HG02840 (cell line): Measurements from ENCODE around the gene AIF1L.

ENCODE experiments used
- ATAC-seq: cut with Tn5 transposase; IDR thresholded peaks from one replicate; pipeline ENCODE4 v1.9.1; 2021; ENCODE audit warnings: mild to moderate bottlenecking, moderate library complexity, moderate number of reproducible peaks; ENCODE audit not compliant: unreplicated experiment, low FRiP score

AIF1L gene

GRCh38 chr9:131117121-131117761 lies 20.9 kb downstream of the AIF1L start:
- no peak for ATAC-seq

GRCh38 chr9:131117762-131118145 lies 21.4 kb downstream of the AIF1L start:
- no peak for ATAC-seq

GRCh38 chr9:131119600-131119999 lies 23.3 kb downstream of the AIF1L start:
- no peak for ATAC-seq

GRCh38 chr9:131120620-131121228 lies 24.4 kb downstream of the AIF1L start:
- no peak for ATAC-seq

- ATAC-seq: no peak
These were observed 25.0 kb downstream of the AIF1L start for GRCh38 chr9:131121346-131121745.

- ATAC-seq: no peak
These were observed 25.8 kb downstream of the AIF1L start for GRCh38 chr9:131122158-131122557.

- ATAC-seq: no peak
These were observed 28.6 kb downstream of the AIF1L start for GRCh38 chr9:131125038-131125287.

GRCh38 chr9:131125288-131126058 lies 29.1 kb downstream of the AIF1L start, which contains the start of gene NUP214:
Gene NUP214 (plus strand): TSS chr9:131125586. CDS start chr9:131125705, 119 bp downstream.
- peak; percentile 94 for ATAC-seq

GRCh38 chr9:131126059-131126426 lies 29.7 kb downstream of the AIF1L start:
- ATAC-seq: no peak

- no peak for ATAC-seq
These were observed 32.9 kb downstream of the AIF1L start for GRCh38 chr9:131129183-131129582.

GRCh38 chr9:131138676-131139075 lies 42.3 kb downstream of the AIF1L start:
- no peak for ATAC-seq

- no peak for ATAC-seq
These were observed 43.8 kb downstream of the AIF1L start for GRCh38 chr9:131140112-131140511.

- ATAC-seq: no peak
These were observed 44.2 kb downstream of the AIF1L start for GRCh38 chr9:131140550-131140949.

- ATAC-seq: no peak
These were observed 45.8 kb downstream of the AIF1L start for GRCh38 chr9:131142160-131142559.

- no peak for ATAC-seq
These were observed 47.9 kb downstream of the AIF1L start for GRCh38 chr9:131144201-131144600.

GRCh38 chr9:131145245-131145644 lies 48.9 kb downstream of the AIF1L start:
- no peak for ATAC-seq

- no peak for ATAC-seq
These were observed 49.9 kb downstream of the AIF1L start for GRCh38 chr9:131146186-131146585.

- no peak for ATAC-seq
These were observed 51.9 kb downstream of the AIF1L start for GRCh38 chr9:131148276-131148675.

GRCh38 chr9:131148966-131149687 lies 52.8 kb downstream of the AIF1L start:
- no peak for ATAC-seq

GRCh38 chr9:131149688-131150053 lies 53.3 kb downstream of the AIF1L start:
- ATAC-seq: no peak

GRCh38 chr9:131153595-131153994 lies 57.3 kb downstream of the AIF1L start:
- ATAC-seq: no peak
